HUES6 (cell line): ENCODE data around the gene ALMS1.

Experiments
- H3K27ac ChIP-seq: 2 replicates; pipeline ENCODE4 v1.7.0; 2013; ENCODE audit warnings: low read depth, mild to moderate bottlenecking, low read length, inconsistent platforms
- H3K27me3 ChIP-seq: 2 replicates; pipeline ENCODE4 v1.6.1; 2013; ENCODE audit warnings: low read length; ENCODE audit not compliant: control insufficient read depth, insufficient read depth
- H3K36me3 ChIP-seq: 2 replicates; pipeline ENCODE4 v1.6.1; 2013; ENCODE audit warnings: low read length; ENCODE audit not compliant: control insufficient read depth, insufficient read depth
- H3K4me1 ChIP-seq: 2 replicates; pipeline ENCODE4 v1.6.1; 2013; ENCODE audit warnings: low read length; ENCODE audit not compliant: control insufficient read depth, insufficient read depth
- H3K4me3 ChIP-seq: 2 replicates; pipeline ENCODE4 v1.5.1; 2013; ENCODE audit warnings: low read depth, low read length
- H3K9ac ChIP-seq: one replicate; pipeline ENCODE4 v1.6.1; 2013; ENCODE audit warnings: mild to moderate bottlenecking, low read length
- H3K9me3 ChIP-seq: 2 replicates; pipeline ENCODE4 v1.6.1; 2013; ENCODE audit warnings: low read depth, low read length; ENCODE audit not compliant: control insufficient read depth, insufficient read depth

The ALMS1 gene

DNA sequence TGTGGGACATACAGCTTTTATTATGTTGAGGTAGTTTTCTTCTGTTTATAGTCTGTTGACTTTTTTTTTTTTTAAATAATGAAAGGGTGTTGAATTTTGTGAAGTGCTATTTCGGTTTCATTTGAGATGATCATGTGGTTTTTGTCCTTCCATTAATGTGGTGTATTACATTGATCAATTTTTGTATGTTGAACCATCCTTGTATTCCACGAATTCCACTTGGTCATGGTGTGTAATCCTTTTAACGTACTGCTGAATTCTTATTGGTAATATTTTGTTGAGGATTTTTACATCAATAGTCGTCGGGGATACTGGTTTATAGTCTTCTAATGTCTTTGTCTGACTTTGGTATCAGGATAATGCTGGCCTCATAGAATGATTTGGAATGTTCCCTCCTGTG, 18.8 kb downstream of the ALMS1 start:
- Histone ChIP-seq H3K36me3 (peaks cover 5% of the 10 kb centered on the region), H3K9me3 (peaks cover 8% of the 10 kb centered on the region; the same call in 1 of the 2 replicates), H3K27ac (no peak overlapping the region), H3K27me3 (no peaks in the 10 kb centered on the region), H3K9ac (no peak overlapping the region), H3K4me3 (no peak overlapping the region), H3K4me1 (no peaks in the 10 kb centered on the region)

DNA sequence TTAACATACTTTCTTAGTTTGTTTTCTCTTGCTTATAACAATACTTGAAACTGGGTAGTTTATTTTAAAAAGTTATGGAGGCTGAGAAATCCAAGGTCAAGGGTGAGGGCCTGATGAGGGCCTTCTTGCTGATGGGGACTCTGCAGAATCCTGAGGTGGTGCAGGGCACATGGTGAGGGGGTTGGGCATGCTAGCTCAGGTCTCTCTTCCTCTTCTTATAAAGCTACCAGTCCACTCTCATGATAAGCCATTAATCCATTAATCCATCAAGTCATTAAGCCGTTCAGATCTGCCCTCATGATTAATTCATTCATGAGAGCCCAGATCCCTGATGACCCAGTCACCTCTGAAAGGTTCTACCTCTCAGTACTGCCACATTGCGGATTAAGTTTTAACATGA, 21.4 kb downstream of the ALMS1 start:
- peaks cover 8% of the 10 kb centered on the region for H3K36me3 ChIP-seq
- no peaks in the 10 kb centered on the region for H3K27me3 ChIP-seq
- H3K4me3 ChIP-seq: no peak overlapping the region
- no peak overlapping the region for H3K9ac ChIP-seq
- H3K9me3 ChIP-seq: peaks cover 5% of the 10 kb centered on the region; the same call in 1 of the 2 replicates
- no peaks in the 10 kb centered on the region for H3K4me1 ChIP-seq
- no peak overlapping the region for H3K27ac ChIP-seq

DNA sequence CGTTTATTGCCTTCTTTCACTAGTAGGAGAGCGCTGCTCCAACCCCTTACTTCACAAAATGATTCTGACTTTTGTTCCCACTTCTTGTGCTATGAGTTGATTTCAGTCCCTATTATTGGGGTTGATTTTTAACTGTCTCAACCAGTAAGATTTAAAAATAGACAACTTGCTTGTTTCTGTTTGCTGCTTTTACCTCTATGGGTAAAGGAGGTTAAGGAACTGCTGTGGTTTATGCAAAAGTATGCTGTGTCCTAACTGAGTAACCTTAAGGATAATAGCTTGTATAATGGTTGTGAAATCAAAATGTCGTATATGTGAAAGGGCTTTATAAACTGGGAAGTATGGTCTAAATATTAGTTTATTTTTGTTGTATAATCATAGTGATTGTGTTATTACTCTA, 22.6 kb downstream of the ALMS1 start:
- H3K27ac ChIP-seq: no peak overlapping the region
- no peaks in the 10 kb centered on the region for H3K27me3 ChIP-seq
- H3K4me1 ChIP-seq: no peaks in the 10 kb centered on the region
- H3K9ac ChIP-seq: no peak overlapping the region
- H3K36me3 ChIP-seq: peaks cover 7% of the 10 kb centered on the region
- H3K4me3 ChIP-seq: no peak overlapping the region
- peaks cover 3% of the 10 kb centered on the region; the same call in 1 of the 2 replicates for H3K9me3 ChIP-seq

DNA sequence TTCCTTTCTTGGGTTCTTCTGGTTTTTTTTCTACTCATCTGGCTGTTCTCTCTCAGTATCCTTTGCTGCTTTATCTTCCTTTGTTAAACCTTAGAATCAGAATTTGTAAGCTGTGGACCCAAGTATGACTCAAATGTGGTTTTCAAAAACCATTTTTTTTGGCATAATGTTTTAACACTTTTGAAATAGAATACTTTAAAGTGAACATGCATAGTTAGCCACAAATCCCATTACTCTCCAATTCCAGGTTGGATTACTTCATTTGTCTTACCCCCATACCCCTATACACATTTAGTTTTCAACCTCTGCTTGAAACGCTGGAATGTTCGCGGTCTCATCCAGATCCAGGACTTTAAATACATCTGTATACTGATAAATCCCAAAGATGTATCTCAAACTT, 29.1 kb downstream of the ALMS1 start:
- H3K4me1 ChIP-seq: no peaks in the 10 kb centered on the region
- H3K9me3 ChIP-seq: no peaks in the 10 kb centered on the region
- H3K27me3 ChIP-seq: no peaks in the 10 kb centered on the region
- no peak overlapping the region for H3K4me3 ChIP-seq
- H3K36me3 ChIP-seq: peaks cover 7% of the 10 kb centered on the region
- H3K9ac ChIP-seq: no peak overlapping the region
- no peak overlapping the region for H3K27ac ChIP-seq

DNA sequence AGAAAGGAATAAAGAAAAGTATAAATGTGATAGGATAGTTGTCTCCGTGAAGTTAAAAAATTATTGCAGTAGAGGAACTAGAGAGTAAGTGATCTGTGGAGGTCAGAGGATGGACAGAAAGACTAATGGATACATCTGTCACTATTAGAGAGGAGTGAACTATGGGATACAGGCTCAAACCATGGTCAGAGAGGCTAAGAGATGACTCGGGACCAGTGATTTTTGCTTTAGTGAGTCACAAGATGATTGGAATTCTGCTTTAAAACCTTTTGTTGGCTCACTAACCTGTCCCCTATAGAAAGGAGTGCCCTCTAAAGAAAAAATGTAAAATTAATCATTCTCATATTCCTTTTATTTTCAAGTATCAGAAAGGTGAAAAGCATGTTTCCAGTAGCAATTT, 30.3 kb downstream of the ALMS1 start:
- Histone ChIP-seq H3K4me3 (no peak overlapping the region), H3K27me3 (no peaks in the 10 kb centered on the region), H3K9ac (no peak overlapping the region), H3K4me1 (no peaks in the 10 kb centered on the region), H3K9me3 (no peaks in the 10 kb centered on the region), H3K27ac (no peak overlapping the region), H3K36me3 (peaks cover 7% of the 10 kb centered on the region)

DNA sequence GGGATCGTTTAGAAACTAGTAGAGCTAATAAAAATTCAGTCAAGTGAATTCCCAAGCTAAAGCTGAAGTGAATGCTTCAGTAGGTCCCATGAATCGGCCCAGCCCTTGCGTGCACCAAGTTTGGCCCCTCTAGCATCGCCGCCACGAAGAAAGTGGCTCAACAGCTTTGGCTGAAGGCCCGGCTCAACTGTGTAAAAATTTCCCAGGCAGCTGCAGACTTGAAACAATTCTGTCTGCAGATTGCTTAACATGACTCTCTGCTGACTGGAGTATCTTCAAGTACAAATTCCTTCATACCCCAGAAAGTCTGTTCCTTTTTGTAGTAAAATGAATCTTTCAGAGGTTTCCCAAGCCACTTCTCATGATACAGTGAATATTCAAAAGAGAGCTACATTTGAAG, 32.7 kb downstream of the ALMS1 start:
- Histone ChIP-seq H3K27me3 (no peaks in the 10 kb centered on the region), H3K4me3 (no peak overlapping the region), H3K9ac (no peak overlapping the region), H3K4me1 (no peaks in the 10 kb centered on the region), H3K9me3 (no peaks in the 10 kb centered on the region), H3K27ac (no peak overlapping the region), H3K36me3 (peaks cover 6% of the 10 kb centered on the region; the same call in 1 of the 2 replicates)

DNA sequence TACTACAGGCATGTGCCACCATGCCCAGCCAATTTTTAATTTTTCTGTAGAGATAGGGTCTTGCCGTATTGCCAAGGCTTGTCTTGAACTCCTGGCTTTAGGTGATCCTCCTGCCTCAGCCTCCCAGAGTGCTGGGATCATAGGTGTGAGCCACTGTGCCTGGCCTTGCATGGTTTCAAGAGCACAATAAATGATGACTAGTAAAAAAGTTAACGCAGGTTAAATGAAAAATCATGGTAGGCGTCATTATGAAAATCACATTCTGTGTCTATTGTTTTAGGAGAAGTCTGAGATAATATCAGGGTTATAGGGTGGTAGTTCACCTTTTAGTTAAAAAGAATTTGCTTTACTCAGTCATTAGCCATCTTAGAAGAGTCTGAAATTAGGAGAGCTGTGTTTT, 38.3 kb downstream of the ALMS1 start:
- Histone ChIP-seq H3K27ac (no peak overlapping the region), H3K4me1 (no peaks in the 10 kb centered on the region), H3K27me3 (no peaks in the 10 kb centered on the region), H3K9ac (no peak overlapping the region), H3K9me3 (no peaks in the 10 kb centered on the region), H3K4me3 (no peak overlapping the region), H3K36me3 (peaks cover 33% of the 10 kb centered on the region)

DNA sequence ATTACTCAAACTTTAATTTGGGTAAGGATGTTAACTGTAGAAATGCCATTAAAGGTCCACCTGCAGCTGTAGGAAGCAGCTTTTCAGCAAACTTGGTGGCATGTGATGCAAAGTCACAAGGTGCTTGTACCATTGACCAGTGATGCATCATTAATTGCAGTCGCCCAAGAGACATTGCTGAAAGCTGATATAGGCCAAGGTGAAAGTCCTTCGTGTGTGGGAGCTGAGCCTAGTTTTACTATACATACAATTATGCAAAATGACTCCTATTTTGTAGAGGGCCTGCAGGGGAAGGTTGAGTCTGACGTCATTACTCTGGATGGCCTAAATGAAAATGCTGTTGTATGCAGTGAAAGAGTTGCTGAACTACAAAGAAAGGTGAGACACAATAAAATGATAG, 40.5 kb downstream of the ALMS1 start:
- Histone ChIP-seq H3K9ac (no peak overlapping the region), H3K27me3 (no peaks in the 10 kb centered on the region), H3K27ac (no peak overlapping the region), H3K4me3 (no peak overlapping the region), H3K4me1 (no peaks in the 10 kb centered on the region), H3K9me3 (no peaks in the 10 kb centered on the region), H3K36me3 (peaks cover 36% of the 10 kb centered on the region)

DNA sequence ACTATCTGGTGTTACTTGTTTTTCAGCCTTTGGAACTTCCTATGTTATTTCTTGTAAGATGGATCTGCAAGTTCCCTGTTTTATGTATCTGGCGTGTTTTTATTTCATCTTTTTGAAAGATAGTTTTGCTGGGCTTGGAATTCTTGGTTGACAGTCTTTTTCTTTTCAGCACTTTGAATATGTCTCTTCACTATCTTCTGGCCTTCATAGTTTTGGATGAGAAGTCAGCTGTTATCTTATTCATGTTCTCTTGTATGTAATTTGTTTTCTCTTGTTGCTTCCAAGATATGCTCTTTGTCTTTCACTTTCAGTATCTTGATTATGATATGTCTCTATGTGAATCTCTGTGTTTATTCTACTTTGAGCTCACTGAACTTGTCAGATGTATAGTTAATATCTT, 50.4 kb downstream of the ALMS1 start:
- Histone ChIP-seq H3K36me3 (peaks cover 53% of the 10 kb centered on the region), H3K9ac (no peak overlapping the region)

DNA sequence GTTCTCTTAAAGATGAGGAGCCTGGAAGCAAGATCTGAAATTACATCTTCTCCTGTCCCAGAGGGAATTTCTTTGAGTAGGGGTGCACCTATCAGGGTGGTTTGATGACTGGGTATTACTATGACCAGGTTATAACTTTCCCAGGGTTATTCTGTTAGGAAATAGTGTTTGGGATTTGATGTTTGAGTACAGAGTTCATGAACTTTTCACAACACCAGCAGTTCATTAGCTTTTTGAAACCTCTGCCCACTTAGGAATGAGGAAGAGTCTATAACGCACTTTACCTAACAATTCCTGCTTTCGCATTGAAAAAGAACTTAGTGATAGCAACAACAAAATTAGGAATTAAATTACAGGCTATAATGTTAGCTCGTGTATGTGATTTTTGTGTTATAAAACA, 58.6 kb downstream of the ALMS1 start:
- H3K4me1 ChIP-seq: no peaks in the 10 kb centered on the region
- H3K27me3 ChIP-seq: no peaks in the 10 kb centered on the region
- no peak overlapping the region for H3K27ac ChIP-seq
- no peaks in the 10 kb centered on the region for H3K9me3 ChIP-seq
- no peak overlapping the region for H3K4me3 ChIP-seq
- H3K9ac ChIP-seq: no peak overlapping the region
- H3K36me3 ChIP-seq: peaks cover 35% of the 10 kb centered on the region

More for the DNA sequence above, 50.4 kb downstream of the ALMS1 start:
- Histone ChIP-seq H3K4me1 (no peaks in the 10 kb centered on the region), H3K27me3 (no peaks in the 10 kb centered on the region), H3K4me3 (no peak overlapping the region), H3K9me3 (no peaks in the 10 kb centered on the region), H3K27ac (no peak overlapping the region)

DNA sequence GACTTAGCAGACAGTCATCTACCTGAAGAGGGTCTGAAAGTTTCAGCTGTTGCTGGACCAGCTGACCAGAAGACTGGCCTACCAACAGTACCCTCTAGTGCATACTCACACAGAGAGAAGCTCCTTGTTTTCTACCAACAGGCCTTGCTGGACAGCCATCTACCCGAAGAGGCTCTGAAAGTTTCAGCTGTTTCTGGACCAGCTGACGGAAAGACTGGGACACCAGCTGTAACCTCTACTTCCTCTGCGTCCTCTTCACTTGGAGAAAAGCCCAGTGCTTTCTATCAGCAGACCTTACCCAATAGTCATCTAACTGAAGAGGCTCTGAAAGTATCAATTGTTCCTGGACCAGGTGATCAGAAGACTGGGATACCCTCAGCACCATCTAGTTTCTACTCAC, 63.2 kb downstream of the ALMS1 start:
- Histone ChIP-seq H3K9me3 (no peaks in the 10 kb centered on the region), H3K4me3 (no peak overlapping the region), H3K4me1 (no peaks in the 10 kb centered on the region), H3K27ac (no peak overlapping the region), H3K36me3 (peaks cover 64% of the 10 kb centered on the region), H3K9ac (no peak overlapping the region), H3K27me3 (no peaks in the 10 kb centered on the region)

DNA sequence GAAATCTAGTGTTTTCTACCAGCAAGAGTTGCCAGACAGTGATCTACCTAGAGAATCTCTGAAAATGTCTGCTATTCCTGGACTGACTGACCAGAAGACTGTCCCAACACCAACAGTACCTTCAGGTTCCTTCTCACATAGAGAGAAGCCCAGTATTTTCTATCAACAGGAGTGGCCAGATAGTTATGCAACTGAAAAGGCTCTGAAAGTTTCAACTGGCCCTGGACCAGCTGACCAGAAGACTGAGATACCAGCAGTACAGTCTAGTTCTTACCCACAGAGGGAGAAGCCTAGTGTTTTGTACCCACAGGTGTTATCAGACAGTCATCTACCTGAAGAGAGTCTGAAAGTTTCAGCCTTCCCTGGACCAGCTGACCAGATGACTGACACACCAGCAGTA, 63.8 kb downstream of the ALMS1 start:
- no peak overlapping the region for H3K9ac ChIP-seq
- no peaks in the 10 kb centered on the region for H3K9me3 ChIP-seq
- no peaks in the 10 kb centered on the region for H3K4me1 ChIP-seq
- no peak overlapping the region for H3K4me3 ChIP-seq
- H3K27me3 ChIP-seq: no peaks in the 10 kb centered on the region
- no peak overlapping the region for H3K27ac ChIP-seq
- H3K36me3 ChIP-seq: peaks cover 64% of the 10 kb centered on the region
